ENCODE measurements around the gene HAPLN1.

Gene HAPLN1

DNA sequence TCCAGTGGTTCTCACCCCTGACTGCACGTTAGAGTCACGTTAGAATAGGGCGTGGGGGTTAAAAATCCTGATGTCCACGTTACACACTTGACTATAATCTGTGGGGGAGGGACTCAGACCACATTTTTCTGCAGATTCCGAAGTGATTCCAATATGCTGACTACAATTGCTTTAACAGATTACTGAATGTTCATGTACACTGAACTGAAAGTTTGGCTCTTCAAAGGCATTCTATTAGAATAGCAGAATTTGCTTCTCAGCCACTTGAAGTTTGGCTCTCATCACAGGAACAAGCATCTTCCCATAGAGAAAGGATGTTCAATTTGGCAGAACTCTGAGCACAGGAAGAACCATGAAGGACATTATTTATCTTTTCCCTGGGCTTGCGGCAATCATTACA lies 84.5 kb downstream of the HAPLN1 start:
- DNase-seq: no peak

DNA sequence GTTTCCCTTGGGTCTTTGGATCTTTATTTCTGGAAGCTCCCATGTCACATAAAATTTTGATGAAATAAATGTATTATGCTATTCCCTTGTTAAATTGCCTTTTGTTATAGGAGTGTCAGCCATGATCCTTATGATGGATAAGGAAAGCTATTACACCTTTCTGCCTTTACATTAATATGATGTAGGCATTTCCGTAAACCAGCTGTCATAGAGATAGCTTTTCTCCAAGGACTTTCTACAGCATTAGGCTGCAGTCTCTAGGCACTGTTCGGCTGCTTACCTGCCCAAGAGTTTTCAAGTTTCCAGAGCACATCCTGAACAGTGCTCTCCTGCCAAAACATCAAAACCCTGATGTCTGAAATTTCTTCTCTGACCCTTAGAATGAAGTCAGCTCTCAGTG lies 87.4 kb downstream of the HAPLN1 start:
- no peak for DNase-seq

DNA sequence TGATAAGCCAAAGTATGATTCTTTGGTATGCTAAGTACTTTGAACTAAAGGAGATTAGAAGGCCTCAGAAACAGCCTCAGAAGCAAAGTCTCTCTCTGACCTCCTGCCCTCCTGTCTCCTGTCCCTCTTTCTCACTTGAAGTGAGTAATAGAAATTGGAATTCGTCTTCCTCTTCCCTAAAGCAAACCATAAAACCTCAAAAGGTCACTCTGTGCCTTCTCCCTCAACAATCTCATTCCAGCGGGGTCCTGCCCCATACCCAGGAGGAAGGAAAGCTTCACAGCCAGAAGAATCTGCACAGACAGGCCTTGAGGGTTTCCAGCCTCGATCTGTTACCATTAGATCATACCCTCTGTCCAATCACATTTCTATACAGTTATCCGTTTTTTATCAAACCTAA lies 87.8 kb downstream of the HAPLN1 start:
- DNase-seq: no peak

GRCh38 chr5:83628360-83628759 lies 92.3 kb downstream of the HAPLN1 start:
- DNase-seq: no peak

- no peak for DNase-seq
Measured at GRCh38 chr5:83614841-83615240, 105.8 kb downstream of the HAPLN1 start.

DNA sequence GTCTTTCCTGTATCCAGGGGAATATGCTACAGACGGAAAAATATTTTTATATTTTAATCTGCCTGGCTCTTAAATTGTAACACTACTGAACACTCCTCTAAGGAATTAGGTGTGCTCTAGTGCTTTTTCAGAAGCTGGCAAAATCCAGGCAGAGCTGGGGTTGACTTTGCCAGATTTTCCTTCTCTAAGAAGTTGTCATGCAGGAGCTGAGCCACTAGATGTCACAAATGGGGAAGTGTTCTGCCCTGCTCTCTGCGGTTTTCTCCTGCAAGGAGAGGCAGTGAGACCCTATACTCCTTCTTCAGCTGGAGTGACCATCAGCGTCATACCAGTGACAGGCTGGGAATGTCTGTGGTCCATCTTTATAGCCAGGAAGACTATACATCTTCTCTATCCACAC lies 112.5 kb downstream of the HAPLN1 start:
- DNase-seq: no peak

DNA sequence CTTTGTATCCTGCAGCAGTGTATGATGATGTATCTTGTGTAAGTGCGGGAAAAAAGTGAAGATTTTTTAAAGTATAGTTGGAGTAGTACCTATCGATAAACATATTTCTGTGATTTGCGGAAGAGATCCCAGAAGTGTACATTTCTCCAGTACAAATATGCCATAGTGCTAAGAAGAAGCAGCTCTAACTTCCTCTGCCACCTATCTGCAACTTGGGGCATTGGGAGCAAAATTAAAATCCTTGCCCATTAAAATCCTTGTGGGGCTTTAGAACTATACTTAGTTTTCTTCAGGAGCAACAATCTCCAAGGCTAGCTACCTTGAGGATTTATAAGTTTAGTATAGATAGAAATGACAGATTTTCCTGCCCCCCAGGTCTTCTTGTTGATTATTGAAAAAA lies 125.4 kb downstream of the HAPLN1 start:
- no peak for DNase-seq

DNA sequence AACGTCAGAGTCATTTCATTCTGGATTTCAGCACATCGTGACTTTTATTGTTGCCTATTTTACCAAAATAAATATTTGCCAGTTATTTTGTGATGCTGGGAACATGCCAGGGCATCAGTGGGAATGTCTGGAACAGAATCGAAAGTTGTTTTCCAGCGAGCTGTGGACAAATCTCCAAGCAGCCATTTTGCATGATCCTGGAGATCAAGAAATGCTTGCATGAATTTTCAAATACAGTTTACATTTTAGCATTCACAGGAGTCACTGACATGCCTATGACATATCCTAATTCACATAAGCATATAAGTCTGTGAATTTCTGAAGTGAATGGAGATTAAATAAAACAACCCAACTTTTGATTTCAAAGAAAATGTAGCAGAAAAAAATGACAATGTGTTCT lies 129.7 kb downstream of the HAPLN1 start:
- no peak for DNase-seq

- no peak for DNase-seq
Measured at GRCh38 chr5:83589786-83590185, 130.9 kb downstream of the HAPLN1 start.

All from activated CD4-positive, CD25-positive, alpha-beta regulatory T cell (primary cell).